HFFc6 (cell line): Measurements from ENCODE around the gene IGSF3. TPM values are rescaled to one million over a fixed set of nuclear protein-coding genes. Genes with fewer than 3 reads are reported as not detected.

Source experiments
- DNase-seq: peaks from one replicate; pipeline ENCODE4 v3.0.0-alpha.2; 2018
- H3K27ac Mint-ChIP-seq: 2 replicates; pipeline ENCODE4 v1.8.0; 2020; ENCODE audit warnings: mild to moderate bottlenecking, mixed read lengths
- H3K27me3 Mint-ChIP-seq: 2 replicates; pipeline ENCODE4 v1.8.0; 2021; ENCODE audit warnings: mild to moderate bottlenecking, moderate library complexity, mixed read lengths; ENCODE audit not compliant: insufficient read depth
- H3K36me3 Mint-ChIP-seq: 2 replicates; pipeline ENCODE4 v1.8.0; 2021; ENCODE audit warnings: low read depth, mixed read lengths
- H3K4me1 Mint-ChIP-seq: 2 replicates; pipeline ENCODE4 v1.8.0; 2020; ENCODE audit warnings: low read depth, mixed read lengths
- H3K4me3 Mint-ChIP-seq: 2 replicates; pipeline ENCODE4 v1.8.0; 2020; ENCODE audit warnings: mild to moderate bottlenecking, moderate library complexity, mixed read lengths
- H3K9me3 Mint-ChIP-seq: 2 replicates; pipeline ENCODE4 v1.8.0; 2020; ENCODE audit warnings: mild to moderate bottlenecking, mixed read lengths
- CTCF ChIP-seq: fragments of 200-600 bp; sonication (generic); IDR thresholded peaks from 2 replicates; pipeline ENCODE4 v1.5.0; 2021; ENCODE audit warnings: antibody characterized with exemption, mild to moderate bottlenecking
- total RNA-seq, 6 experiments: library from RNA; stranded (reverse); fragmentation: NEBNext Ultra II Directional; extraction: Animal tissue kit (Norgen Biotek cat#: 25700); gene quantifications; 2 replicates in 1 of 6; 3 replicates in 5 of 6; pipeline ENCODE4 v1.2.3, GENCODE V29; 2021

The IGSF3 gene
- total RNA-seq, 6 experiments from 2014 or later: not detected

GRCh38 chr1:116545359-116545705 is 122.2 kb downstream of the IGSF3 start:
- no peak overlapping the region for H3K4me3 Mint-ChIP-seq
- no peak overlapping the region for H3K27ac Mint-ChIP-seq
- H3K4me1 Mint-ChIP-seq: peaks cover 3% of the 10 kb centered on the region
- no peak for TF ChIP-seq CTCF
- H3K27me3 Mint-ChIP-seq: no peaks in the 10 kb centered on the region
- H3K9me3 Mint-ChIP-seq: no peaks in the 10 kb centered on the region
- peaks cover 19% of the 10 kb centered on the region for H3K36me3 Mint-ChIP-seq
- no peak for DNase-seq

GRCh38 chr1:116544588-116545358 is 122.8 kb downstream of the IGSF3 start:
- Mint-ChIP-seq H3K4me3 (no peak overlapping the region), H3K9me3 (no peaks in the 10 kb centered on the region), H3K27ac (no peak overlapping the region), H3K36me3 (peaks cover 19% of the 10 kb centered on the region), H3K27me3 (no peaks in the 10 kb centered on the region), H3K4me1 (peaks cover 9% of the 10 kb centered on the region)
- DNase-seq: no peak
- no peak for TF ChIP-seq CTCF

- Mint-ChIP-seq H3K4me1 (peaks cover 51% of the 10 kb centered on the region), H3K27ac (no peak overlapping the region), H3K36me3 (peaks cover 35% of the 10 kb centered on the region), H3K4me3 (no peak overlapping the region), H3K27me3 (no peaks in the 10 kb centered on the region), H3K9me3 (no peaks in the 10 kb centered on the region)
- no peak for TF ChIP-seq CTCF
- DNase-seq: no peak
Observed at GRCh38 chr1:116540088-116540487, 127.4 kb downstream of the IGSF3 start.

GRCh38 chr1:116538544-116538943 is 129.0 kb downstream of the IGSF3 start:
- H3K36me3 Mint-ChIP-seq: peaks cover 41% of the 10 kb centered on the region
- no peak overlapping the region for H3K4me3 Mint-ChIP-seq
- peaks cover 54% of the 10 kb centered on the region for H3K4me1 Mint-ChIP-seq
- no peak overlapping the region for H3K27ac Mint-ChIP-seq
- H3K9me3 Mint-ChIP-seq: no peaks in the 10 kb centered on the region
- H3K27me3 Mint-ChIP-seq: no peaks in the 10 kb centered on the region
- TF ChIP-seq CTCF: no peak
- DNase-seq: peak; percentile 53

GRCh38 chr1:116537898-116538297 is 129.6 kb downstream of the IGSF3 start:
- DNase-seq: no peak
- Mint-ChIP-seq H3K36me3 (peaks cover 43% of the 10 kb centered on the region), H3K4me1 (peaks cover 61% of the 10 kb centered on the region), H3K27ac (no peak overlapping the region), H3K4me3 (no peak overlapping the region), H3K27me3 (no peaks in the 10 kb centered on the region), H3K9me3 (no peaks in the 10 kb centered on the region)
- TF ChIP-seq CTCF: no peak
